OCI-LY1 (cell line): ENCODE data around the gene P2RX2.

Experiments used
- H2AFZ ChIP-seq: fragments of 200-600 bp; sonication (generic), shearing (Covaris generic); 2 replicates; pipeline ENCODE4 v1.6.0; 2014; ENCODE audit warnings: antibody characterized with exemption, mild to moderate bottlenecking, low read length
- H3F3A ChIP-seq: fragments of 200-600 bp; sonication (generic), shearing (Covaris generic); 2 replicates; pipeline ENCODE4 v1.6.0; 2014; ENCODE audit warnings: mild to moderate bottlenecking, antibody characterized with exemption, low read length, moderate library complexity; ENCODE audit not compliant: insufficient read depth
- H3K27ac ChIP-seq: fragments of 200-600 bp; sonication (generic); 2 replicates; pipeline ENCODE4 v1.5.1; 2014; ENCODE audit warnings: low read length, mixed run types, mild to moderate bottlenecking, low read depth; ENCODE audit not compliant: poor library complexity, severe bottlenecking
- H3K27me3 ChIP-seq: fragments of 200-600 bp; sonication (generic); 2 replicates; pipeline ENCODE4 v1.6.0; 2014; ENCODE audit warnings: antibody characterized with exemption, mild to moderate bottlenecking, low read length, moderate library complexity; ENCODE audit not compliant: insufficient read depth
- H3K36me3 ChIP-seq: fragments of 200-600 bp; sonication (generic); 2 replicates; pipeline ENCODE4 v1.6.1; 2014; ENCODE audit warnings: mild to moderate bottlenecking, antibody characterized with exemption, low read length, moderate library complexity, mixed read lengths; ENCODE audit not compliant: insufficient read depth
- H3K4me1 ChIP-seq: fragments of 200-600 bp; sonication (generic); 2 replicates; pipeline ENCODE4 v1.5.1; 2014; ENCODE audit warnings: mild to moderate bottlenecking, low read length, moderate library complexity; ENCODE audit not compliant: insufficient read depth, severe bottlenecking
- H3K4me2 ChIP-seq: fragments of 200-600 bp; sonication (generic), shearing (Covaris generic); 2 replicates; pipeline ENCODE4 v1.6.1; 2014; ENCODE audit warnings: low read length
- H3K4me3 ChIP-seq: fragments of 200-600 bp; sonication (generic); 2 replicates; pipeline ENCODE4 v1.5.1; 2014; ENCODE audit warnings: low read length, low read depth, mild to moderate bottlenecking, mixed read lengths; ENCODE audit not compliant: poor library complexity, severe bottlenecking
- H3K79me2 ChIP-seq: fragments of 200-600 bp; shearing (Covaris generic); 2 replicates; pipeline ENCODE4 v1.6.1; 2016; ENCODE audit warnings: mixed run types, low read length, mixed read lengths; ENCODE audit not compliant: insufficient read depth
- H3K9ac ChIP-seq: fragments of 200-600 bp; sonication (generic), shearing (Covaris generic); 2 replicates; pipeline ENCODE4 v1.6.1; 2014; ENCODE audit warnings: mild to moderate bottlenecking, low read length, mixed read lengths
- H3K9me2 ChIP-seq: fragments of 200-600 bp; sonication (generic), shearing (Covaris generic); 2 replicates; pipeline ENCODE4 v1.6.1; 2014; ENCODE audit warnings: low read depth, mild to moderate bottlenecking, low read length, mixed read lengths
- H3K9me3 ChIP-seq: fragments of 200-600 bp; shearing (Covaris generic); 2 replicates; pipeline ENCODE4 v1.6.1; 2014; ENCODE audit warnings: low read length, mixed read lengths
- H4K20me1 ChIP-seq: fragments of 200-600 bp; sonication (generic), shearing (Covaris generic); 2 replicates; pipeline ENCODE4 v1.6.0; 2016; ENCODE audit warnings: mild to moderate bottlenecking, low read length; ENCODE audit not compliant: insufficient read depth
- CTCF ChIP-seq: fragments of 200-600 bp; sonication (generic), shearing (Covaris generic); IDR thresholded peaks from 2 replicates; pipeline ENCODE4 v1.5.1; 2017; ENCODE audit warnings: mild to moderate bottlenecking, antibody characterized with exemption, low read length, moderate library complexity, mixed read lengths
- EZH2 ChIP-seq: fragments of 200-600 bp; sonication (generic), shearing (Covaris generic); IDR thresholded peaks from 2 replicates; pipeline ENCODE4 v1.8.0; 2017; ENCODE audit warnings: borderline replicate concordance, mixed run types, mild to moderate bottlenecking, antibody characterized with exemption, low read length, moderate library complexity, mixed read lengths

P2RX2 gene

GRCh38 chr12:132570635-132571034, 47.9 kb upstream of the P2RX2 start:
- Histone ChIP-seq H3K27me3 (no peaks in the 10 kb centered on the region), H3K9me3 (no peaks in the 10 kb centered on the region), H3K4me2 (no peak overlapping the region), H3F3A (no peaks in the 10 kb centered on the region), H3K9me2 (no peaks in the 10 kb centered on the region), H2AFZ (no peak overlapping the region), H3K36me3 (no peaks in the 10 kb centered on the region), H3K4me3 (no peak overlapping the region), H3K9ac (no peak overlapping the region), H4K20me1 (no peaks in the 10 kb centered on the region), H3K79me2 (no peaks in the 10 kb centered on the region), H3K4me1 (no peaks in the 10 kb centered on the region), H3K27ac (no peak overlapping the region)
- TF ChIP-seq EZH2 = no peak
- TF ChIP-seq CTCF = no peak

DNA sequence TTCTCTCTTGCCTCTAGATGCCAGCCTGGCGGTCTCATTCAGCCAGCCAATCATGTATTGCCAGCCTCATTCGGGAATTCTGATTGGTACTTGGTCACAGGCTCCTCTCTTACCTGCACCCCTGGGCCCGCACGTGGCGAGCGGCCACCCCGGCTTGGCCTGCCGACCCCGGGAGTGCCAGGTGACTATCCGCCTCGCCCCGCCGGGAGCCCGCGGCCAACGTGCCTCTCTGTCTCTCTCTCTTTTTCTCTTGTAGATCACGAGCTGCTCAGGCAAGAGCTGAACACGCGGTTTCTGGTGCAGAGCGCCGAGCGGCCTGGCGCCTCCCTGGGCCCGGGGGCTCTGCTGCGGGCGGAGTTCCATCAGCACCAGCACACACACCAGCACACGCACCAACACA, 47.5 kb upstream of the P2RX2 start:
- H3K27me3 ChIP-seq = no peaks in the 10 kb centered on the region
- no peaks in the 10 kb centered on the region for H3K9me2 ChIP-seq
- H3K4me2 ChIP-seq = no peak overlapping the region
- no peaks in the 10 kb centered on the region for H3K9me3 ChIP-seq
- H4K20me1 ChIP-seq = no peaks in the 10 kb centered on the region
- no peaks in the 10 kb centered on the region for H3F3A ChIP-seq
- H3K9ac ChIP-seq = no peak overlapping the region
- TF ChIP-seq CTCF (no peak), EZH2 (no peak)
- no peak overlapping the region for H2AFZ ChIP-seq
- no peaks in the 10 kb centered on the region for H3K79me2 ChIP-seq
- H3K4me3 ChIP-seq = no peak overlapping the region
- no peak overlapping the region for H3K27ac ChIP-seq
- H3K4me1 ChIP-seq = no peaks in the 10 kb centered on the region
- H3K36me3 ChIP-seq = no peaks in the 10 kb centered on the region

GRCh38 chr12:132571598-132571997, 47.0 kb upstream of the P2RX2 start:
- Histone ChIP-seq H3K4me1 (no peaks in the 10 kb centered on the region), H3K9me2 (no peaks in the 10 kb centered on the region), H3F3A (no peaks in the 10 kb centered on the region), H3K27me3 (no peaks in the 10 kb centered on the region), H3K36me3 (no peaks in the 10 kb centered on the region), H3K4me2 (no peak overlapping the region), H2AFZ (no peak overlapping the region), H3K27ac (no peak overlapping the region), H3K4me3 (no peak overlapping the region), H3K79me2 (no peaks in the 10 kb centered on the region), H4K20me1 (no peaks in the 10 kb centered on the region), H3K9me3 (no peaks in the 10 kb centered on the region), H3K9ac (no peak overlapping the region)
- TF ChIP-seq CTCF = no peak
- TF ChIP-seq EZH2 = no peak
